DMS 273 (cell line): Measurements from ENCODE around the gene SLC22A31.
"Not testable (repeated sequence)": the region's sequence is repeated elsewhere in the genome, so short reads cannot be mapped to it uniquely, and the experiment has no call there.

Source experiments
- DNase-seq: peaks from one replicate; lab custom pipeline; 2025; ENCODE audit not compliant: unreplicated experiment; lab: John Stamatoyannopoulos, UW

The SLC22A31 gene

DNA sequence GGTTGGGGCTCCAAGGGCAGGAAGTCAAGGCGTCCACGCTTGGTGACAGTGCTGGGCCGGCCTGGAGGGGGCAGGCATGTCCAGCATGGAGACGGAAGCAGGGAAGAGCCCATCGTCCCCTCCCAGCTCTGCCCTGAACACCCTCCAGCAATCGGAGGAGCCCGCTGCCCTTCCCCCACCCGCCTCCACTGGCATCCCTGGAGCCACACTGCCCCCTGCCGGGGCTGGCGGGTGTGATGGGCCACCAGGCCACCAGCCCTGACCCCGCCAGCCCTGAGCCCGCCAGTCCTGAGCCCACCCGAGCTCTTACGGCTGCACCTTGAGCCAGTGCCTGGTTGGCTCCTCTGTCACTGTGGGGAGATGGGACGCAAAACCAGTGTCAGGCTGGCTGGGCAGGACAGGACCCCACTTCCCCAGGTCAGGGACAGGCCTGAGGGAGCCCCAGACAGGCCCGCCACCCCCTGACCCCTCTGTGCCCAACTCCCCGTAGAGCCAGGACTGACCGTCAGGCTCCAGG, 32.9 kb downstream of the SLC22A31 start:
- peak; percentile 94 for DNase-seq

DNA sequence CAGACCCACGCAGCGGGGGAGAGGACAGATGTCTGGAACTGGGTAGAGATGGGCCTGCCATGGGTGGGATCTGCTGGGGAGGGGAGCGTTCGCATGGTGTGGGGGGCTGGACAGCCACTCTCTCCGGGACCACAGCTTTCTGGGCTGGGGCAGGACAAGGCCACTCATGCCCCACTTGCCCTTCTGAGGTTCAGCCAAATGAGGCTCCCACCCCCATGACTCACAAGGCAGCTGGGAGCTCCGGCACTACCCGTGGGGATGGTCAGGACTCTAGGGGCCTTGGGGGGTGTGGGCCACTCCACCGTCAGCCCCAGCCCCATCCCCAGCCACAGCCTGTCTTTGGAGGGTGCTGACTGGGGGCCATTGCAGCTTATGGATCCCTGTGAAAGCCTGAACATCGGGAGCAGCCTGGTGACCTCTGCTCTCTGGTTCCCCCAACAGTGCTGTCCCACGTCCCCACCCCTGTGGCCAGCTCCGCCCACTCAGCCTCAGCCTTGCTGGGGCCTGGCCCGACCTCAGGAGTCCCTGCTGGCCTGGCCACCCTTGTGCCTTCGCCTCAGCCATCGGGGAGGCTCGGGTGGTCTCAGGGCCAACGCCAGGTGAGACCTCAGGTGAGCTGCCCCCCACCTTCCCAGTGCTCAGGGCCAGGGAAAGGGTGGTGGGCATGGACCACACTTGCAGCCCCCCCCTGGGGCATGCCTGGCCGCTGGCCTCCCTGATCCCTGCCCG, 33.5 kb downstream of the SLC22A31 start:
- no peak for DNase-seq

DNA sequence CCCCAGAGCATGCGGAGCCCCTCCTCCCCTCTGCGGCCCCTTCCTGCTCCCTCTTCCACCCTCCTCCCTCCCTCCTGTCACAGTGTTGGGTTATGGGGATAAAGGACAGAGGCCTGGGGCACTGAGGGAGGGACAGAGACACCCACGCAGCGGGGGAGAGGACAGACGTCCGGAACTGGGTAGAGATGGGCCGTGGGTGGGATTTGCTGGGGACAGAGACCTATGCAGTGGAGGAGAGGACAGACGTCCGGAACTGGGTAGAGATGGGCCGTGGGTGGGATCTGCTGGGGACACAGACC, 34.7 kb downstream of the SLC22A31 start:
- not testable (repeated sequence) for DNase-seq

DNA sequence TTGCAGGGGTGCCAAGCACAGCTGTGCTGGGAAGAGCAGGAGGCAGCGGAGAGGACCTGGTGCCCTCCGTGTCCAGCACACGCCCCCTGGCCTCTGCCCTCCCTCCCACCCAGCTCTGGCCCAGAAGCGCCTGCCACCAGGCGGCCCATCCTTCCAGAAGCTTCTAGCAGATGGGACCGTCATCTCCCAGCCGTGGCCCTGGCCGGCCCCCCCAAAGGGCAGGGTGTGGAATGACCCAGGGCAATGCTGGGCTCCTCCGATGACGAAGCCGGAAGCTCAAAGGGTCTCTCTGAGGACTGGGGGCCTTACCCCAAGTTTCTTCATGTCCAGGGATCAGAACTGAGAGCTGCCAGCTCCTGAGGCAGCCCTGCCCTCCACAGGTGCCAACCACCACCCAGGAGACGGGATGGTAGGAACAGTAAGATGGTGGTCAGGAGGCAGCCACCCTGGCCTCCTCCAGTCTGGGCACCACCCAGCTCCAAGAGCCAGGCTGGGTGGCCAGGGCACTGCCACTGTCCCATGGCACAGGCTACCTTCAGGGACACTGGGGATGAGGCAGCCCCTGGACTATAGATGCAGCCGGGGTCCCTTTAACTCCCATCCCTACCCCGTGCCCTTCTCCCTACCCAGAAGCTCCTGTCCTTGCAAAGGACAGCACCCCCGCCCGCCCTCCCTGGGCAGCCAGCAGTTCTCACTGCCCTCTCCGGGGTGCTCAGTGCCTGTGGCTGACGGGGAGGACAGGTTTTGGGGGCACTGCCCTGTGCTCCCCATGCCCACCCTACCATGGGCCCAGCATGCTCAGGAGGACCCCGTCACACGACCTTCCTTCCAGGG, 35.3 kb downstream of the SLC22A31 start:
- no peak for DNase-seq

DNA sequence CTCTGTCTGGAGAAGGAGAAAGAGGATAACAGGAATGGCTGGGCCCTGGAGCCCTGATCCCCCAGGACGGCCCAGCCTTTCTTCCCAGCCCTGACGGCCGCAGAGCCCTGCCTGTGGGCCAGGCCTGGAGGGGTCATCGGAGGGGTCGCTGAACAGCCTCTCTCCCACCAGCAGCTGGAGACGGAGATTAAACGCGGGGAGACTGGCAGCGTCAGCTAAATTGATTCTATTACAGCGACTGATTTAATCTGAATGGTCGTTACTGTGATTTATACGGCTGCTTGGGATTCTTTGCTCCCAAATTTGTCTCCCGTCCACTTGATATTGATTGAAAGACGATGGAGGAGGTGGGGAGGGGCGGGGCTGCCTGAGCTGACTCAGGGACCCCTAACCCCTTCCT, 35.9 kb downstream of the SLC22A31 start:
- DNase-seq = no peak

DNA sequence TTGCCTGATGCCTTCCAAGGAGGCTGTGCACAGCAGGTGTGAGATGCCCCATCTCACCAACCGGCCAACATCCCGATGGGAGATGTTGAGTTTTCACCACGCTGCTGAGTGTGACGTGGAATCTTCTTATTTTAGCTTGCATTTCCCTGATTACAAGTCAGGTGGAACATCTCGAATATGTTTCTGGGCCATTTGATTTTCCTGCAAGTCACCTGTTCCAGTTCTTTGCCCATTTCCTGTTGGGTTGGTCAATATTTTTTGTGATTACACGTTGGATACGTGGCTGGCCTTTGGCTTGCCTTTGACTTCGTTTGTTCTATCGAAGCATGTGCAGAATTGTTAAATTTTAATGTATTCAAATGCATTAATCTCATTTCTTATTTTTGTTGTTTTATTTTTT, 37.0 kb downstream of the SLC22A31 start:
- DNase-seq = no peak

DNA sequence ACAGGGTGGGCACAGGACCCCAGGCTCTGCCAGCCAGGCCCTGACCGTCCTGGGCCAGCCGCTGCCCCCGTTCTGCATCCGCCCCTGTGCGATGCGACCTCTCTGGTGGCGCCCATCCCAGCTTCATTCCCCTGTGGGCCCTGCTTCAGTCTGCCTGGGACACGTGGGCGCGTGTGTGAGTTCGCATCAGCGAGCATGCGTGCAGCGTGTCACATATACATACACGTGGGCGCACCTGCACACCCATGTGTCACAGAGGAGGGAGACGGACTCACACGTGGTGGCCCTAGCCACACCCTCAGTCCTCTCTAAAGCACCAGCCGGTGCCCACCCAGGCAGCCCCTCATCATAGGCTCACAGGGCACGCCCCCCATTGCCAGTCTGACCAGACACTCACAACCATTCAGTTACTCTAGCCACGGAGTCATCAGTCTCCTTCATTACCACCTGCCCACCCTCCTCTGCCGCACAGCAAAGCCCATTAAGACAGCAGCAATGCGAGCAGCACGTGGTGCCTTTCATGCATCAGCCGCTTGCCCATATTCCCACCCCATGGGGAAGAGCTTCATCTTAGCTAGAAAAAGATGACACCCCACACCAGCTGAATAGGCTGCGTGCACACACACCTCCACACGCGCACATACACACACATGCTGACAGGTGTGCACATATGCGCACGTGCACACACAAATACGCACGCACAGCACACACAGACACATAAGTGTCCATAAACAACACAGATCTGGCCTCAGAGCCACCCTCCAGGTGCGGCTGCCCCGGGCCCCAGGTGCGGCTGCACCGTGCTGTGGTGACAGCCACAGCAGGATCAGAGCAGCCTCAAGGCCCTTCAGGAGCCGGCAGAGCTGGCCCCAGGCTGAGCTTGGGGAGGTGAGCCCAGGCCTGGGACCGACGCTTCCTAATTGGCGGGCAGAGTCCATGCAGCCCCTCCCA, 38.3 kb downstream of the SLC22A31 start:
- DNase-seq = no peak

DNA sequence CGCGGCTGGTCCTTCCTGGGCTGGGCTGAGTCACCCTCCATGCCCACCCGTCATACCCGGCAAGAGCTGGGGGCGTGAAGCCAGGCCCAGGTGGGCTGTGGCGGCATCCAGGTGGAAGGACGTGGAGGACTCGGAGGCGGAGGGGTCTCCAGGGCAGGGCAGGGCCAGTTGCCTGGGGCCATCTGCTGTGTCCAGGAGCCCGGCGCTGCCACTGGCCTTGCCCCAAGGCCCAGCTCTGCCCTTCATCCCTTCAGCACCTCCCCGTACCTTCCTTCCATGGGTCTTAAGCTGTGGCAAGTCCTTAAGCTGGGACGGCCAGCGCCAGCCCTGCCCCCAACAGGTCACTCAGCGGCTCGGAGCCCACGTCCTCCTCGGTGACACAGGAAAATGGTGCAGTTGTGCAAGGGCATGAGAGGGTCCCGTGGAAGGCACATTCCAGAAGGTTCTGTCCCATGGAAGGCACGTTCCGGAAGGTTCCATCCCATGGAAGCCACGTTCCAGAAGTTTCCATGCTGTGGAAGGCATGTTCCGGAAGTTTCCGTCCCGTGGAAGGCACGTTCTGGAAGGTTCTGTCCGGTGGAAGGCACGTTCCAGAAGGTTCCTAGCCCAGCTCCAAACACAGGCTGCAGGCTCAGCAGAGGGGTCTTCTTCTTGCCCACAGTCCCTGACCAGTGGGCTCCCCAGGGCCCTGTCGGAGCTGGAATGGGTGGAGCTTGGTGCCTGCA, 39.2 kb downstream of the SLC22A31 start:
- DNase-seq = no peak

DNA sequence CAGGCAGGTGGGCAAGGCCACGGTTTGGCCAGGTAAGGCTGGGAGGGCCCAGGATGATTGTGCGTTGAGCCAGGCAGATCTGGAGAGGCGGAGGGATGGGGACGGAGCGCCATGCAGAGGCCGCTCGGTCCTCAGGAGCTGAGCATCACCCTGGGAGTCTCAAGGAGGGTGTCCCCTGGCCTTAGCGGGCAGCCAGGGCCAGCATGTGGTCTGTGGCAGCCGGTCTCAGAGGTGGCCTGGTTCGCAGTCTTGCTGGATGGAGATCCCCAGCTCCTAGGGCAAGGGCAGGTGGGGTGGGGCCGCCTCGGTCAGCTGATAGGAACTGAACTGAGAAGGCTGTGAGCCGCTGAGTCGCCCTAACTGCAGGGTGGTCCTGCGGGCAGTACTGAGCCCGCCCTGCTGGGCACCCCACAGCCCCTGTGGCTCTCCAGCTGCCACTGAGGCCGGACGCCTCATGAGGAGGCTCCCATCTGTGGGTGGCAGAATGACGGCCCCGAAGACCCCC, 40.4 kb downstream of the SLC22A31 start:
- DNase-seq = no peak

DNA sequence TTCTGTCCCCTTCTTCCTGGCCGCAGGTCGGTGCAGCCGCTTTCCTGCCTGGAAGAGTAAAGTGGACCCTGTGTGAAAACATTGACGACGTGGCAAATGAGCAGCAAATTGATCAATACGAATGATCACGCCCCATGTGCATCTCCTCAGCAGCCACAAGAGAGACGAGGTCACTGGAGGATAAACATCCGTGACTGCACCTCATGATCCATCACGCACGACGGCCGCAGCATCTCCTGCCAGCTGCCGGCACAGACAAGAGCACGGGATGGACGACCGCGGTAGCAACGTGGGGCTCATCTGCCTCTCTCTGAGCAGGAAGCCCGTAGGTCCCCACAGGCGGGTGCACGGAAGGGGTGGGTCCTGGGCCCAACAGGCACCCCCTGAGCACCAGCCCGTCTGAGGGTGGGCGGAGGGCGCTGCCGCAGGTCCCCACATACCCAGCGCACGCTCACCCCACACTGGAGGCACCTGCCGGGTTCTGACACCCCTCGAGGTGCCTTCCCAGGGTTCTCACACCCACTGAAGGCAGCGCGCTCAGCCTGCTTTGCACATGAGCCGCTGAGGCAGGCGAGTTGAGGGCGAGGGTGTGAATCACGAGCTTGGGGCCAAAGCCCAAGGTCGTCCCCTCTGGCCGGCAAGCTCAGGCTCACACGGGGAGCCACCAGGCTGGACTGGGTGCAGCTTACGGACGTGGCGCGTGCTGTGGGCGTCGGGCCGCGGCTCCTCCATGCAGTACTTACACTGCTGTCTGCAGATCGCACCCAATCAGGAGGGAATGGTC, 41.1 kb downstream of the SLC22A31 start:
- no peak for DNase-seq

DNA sequence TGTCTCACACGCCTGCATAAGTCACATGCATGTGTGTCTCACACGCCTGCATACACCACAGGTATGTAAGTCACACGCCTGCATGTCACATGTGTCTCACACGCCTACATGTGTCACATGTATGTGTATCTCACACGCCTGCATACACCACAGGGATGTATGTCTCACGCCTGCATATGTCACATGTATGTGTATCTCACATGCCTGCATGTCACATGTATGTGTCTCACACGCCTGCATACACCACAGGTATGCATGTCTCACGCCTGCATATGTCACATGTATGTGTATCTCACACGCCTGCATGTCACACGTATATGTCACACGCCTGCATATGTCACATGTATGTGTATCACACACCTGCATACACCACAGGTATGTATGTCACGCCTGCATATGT, 42.6 kb downstream of the SLC22A31 start:
- DNase-seq = no peak

DNA sequence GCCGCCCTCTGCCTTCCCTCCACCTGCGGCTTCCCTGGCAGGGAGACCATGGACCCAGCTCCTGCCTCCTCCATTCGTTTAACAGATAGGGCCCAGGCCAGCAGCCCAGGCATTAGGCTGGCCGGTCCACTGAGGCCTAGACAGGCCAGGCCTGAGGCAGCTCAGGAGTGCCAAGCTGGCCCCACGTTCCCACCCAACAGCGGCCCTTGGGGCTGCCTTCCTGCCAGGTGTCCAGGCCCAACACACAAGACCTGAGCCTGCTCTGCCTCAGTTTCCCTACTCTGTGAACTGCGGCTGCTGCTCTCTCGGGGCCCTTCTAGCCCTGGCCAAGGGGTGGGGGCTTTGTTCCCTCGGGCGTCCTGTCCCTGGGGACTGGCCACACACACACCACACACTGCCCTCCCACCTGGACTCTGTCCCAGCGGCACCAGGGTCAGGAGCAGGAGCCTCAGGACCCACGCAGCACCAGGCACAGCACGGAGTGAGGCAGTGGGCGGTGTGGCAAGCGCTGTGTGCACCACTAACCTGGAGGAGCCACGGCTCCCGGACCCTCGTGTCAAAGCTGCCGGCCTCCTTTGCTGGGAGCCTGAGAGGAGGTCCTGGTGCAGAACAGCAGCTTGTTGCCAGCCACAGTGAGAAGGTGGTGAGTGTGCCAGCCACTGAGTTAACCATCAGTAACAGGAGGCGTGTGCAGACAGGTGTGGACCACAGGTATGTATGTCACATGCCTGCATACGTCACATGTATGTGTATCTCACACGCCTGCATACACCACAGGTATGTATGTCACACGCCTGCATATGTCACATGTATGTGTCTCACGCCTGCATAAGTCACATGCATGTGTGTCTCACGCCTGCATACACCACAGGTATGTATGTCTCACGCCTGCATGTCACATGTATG, 43.3 kb downstream of the SLC22A31 start:
- no peak for DNase-seq

DNA sequence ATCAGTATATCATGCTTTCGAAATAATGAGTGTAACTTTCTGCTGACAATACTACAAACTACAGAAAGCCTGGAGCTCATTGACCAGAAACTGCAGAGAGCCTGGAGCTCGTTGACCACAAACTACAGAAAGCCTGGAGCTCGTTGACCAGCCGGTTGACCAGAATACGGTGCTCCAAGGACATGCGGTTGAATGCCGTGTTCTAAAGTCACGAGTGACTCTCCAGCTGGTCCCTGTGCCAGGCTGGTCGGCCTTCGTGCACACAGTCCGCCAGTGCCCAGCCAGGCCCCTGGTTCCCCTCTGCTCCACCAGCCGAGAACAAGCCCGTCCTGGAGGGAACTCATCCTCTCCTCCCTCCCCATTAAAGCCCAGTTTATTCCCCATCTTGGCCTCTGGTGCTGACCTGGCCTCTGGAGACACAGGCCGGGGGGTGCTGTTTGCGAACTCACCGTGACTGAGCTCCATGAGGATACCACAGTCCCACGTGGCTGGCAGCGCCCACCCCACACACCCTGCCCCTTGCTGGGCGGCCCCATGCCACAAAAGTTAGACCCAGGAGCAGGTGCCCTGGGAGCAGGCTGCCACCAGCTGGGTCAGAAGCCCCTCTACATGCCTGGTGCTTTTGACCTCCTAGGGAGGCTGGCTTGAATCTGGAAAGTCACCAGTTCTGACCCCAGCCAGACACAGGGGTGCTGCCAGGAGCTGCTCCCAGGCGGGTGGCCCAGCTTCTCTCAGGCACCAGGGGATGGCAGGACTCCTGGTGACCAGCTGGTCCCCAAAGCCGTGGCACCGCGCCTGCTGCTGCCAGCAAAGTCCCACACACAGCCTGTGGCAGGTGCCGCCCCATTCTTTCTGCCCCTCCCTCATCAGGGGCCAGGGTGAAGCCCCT, 44.2 kb downstream of the SLC22A31 start:
- DNase-seq = peak; percentile 40

DNA sequence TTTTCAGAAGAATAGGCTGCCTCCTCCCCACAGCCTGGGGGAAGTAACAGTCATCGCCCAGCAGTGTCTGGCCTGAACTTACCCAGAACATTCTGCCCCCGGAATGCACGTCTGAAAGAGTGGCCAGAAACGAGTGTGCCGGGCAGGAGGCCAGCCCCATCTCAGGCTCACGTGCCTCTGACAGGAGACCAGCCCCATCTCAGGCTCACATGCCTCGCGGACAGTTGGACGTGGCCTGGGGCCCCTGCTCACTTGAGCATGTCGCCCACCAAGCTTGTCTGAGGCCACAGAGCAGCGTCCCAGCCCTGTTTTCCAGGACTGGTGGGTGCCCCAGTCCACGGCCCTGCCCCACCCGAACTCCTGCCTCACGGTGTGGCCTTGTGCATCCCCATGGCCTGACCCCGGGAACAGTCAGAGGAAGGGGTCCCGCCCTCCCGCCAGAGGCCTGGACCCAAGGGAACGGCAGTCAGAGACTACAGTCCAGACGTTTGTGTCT, 45.1 kb downstream of the SLC22A31 start:
- DNase-seq = no peak

DNA sequence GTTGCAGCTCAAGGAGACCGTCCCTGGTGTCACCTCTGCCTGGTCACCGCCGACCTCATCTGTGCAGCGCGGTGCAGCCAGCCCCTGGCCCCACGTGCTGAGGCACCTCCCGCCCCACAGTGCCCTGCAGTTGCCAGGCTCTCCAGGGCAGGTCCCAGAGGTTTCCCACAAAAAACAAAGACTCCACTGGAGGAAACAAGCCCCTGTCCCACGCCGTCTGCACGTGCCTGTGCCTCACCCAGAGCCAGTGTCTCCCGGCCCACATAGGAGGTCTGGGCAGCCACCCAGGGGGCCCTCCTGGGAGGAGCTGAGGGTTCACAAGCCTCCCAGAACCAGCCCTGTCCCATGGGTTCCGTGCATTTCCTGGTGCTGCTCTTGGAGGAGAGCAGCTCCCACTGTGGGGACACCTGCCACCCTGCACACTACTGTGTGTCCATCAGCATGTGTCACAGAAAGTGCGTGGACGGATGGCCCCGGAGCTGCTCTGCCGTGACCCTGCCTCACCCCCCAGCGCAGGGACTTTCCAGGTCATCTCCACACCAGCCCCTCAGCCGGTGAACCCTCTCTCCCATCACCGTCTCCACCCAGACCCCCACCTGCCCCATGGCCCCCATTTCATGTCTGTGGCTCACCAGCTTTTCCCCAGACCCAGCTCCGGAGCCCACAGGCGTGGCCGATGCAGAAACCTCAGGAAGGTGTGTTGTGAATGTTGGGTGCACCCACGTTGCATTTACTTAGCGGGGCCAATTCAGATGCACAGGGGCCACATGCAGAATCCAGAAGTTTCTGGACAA, 45.8 kb downstream of the SLC22A31 start:
- peak; percentile 55 for DNase-seq

DNA sequence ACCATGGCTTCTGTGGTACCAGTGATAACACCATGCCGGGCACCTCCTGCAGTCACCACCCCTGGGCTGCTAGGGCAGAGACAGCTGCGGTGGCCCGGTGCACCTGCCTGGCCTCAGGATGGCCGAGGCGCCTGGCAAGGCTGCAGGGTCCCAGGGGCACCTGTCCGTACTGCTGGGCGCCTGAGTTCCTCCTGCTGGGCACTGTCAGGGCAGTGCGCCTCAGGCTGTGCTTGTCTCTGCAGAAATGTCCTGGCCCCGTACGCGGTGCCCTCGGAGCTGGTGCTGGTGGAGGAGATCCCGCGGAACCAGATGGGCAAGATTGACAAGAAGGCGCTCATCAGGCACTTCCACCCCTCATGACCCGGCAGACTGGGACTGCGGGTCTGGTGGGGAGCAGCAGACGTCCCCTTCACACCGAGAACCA, 46.5 kb downstream of the SLC22A31 start:
- DNase-seq = peak; percentile 41
